ENCODE results near the gene TIMP1.
"Not testable (repeated sequence)": the region's sequence is repeated elsewhere in the genome, so short reads cannot be mapped to it uniquely, and the experiment has no call there.

TIMP1 gene

GRCh38 chrX:47574076-47574546 is 8.1 kb upstream of the TIMP1 start:
- no peak for DNase-seq

DNA sequence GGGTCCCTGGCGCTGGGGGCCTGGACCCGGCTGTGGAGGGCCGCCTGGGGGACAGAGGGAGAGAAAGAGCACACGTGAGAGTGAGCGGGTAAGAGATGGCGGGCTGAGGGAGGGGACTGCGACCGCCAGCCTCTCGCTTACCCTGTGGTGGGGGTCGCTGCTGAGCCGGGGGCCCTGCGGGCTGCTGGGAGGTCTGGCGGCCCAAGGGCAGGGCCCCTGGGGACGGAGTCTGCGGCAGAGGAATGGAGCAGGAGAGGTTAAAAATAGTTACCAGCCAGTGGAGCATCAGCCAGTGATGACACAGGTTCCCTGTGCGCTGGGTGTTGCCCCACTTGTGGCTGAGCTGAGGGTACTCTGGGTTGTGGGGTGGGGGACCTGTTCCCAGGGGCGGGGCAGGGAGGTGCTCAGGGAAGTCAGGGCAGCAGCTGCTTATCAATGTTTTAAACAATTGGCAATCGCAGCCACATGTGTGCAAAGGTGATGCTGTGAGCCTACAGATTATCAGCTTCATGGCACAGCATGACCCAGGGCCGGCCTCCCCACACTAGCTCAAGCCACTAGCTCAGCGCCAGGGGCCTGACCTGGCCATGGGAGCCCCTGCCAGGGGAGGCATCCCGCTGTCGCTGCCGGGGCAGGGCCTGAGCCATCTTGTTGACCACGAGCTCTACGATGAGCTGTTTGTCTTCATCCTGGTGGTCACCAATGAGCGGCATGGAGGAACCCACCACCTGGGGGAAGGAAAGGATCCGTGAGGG is 7.5 kb upstream of the TIMP1 start:
- DNase-seq: no peak

DNA sequence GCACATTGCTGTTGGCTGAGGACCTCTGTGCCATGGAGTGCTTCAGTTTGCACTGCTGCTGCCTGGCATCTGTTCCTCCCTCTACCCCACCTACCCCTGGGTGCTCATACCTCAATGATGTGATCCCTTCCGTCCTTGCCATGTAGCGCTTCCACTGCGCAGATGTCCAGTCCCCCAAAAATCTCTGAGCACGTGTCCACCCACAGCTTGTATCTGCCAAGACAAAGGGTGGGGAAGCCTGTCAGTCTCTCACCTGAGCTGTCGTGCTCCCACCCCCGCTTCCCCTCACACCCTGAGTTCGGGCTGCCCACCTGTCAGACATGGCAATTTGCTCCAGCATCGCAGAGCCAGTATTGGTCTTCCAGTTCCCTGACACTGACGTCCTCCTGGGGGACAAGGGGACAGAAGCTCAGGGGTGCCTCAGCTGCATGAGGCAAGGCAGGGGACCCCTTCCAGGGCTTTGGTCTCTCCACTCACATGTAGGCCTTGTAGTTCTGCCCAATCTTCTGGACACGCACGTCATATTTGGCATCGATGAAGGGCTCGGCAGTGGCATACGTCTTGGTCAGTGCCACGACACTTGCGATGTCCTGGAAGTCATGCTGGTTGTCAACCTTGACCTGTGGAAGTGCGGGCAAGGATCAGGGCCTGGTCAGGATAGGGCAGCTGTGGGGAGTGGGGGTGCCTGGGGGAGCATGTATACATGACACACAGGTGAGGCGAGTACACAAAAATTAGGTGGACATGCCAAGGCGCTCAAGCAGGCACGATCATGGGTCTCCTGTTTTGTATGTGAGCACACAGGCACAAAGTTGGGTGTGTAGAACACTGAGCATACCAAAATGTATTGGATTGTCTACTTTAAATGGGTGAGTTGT is 6.0 kb upstream of the TIMP1 start:
- DNase-seq: no peak

- no peak for DNase-seq
Observed at GRCh38 chrX:47577424-47577823, 4.8 kb upstream of the TIMP1 start.

DNA sequence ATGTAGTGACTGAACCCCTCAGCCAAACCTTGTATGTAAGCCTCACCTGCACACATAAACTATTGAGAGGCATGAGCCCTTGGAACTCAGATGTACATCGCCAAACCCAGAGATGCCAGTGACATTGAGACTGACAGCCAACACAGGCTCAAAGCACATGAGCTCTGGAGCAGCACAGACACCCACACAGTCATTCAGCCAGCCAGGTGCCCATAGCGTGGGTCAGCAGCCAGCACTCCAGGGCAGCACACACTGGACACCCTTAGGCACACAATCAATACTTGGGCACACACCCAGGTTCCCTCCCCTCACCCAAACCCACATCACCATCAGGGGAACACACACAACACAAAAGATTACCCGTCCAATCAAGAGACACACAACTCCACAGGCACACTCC is 4.3 kb upstream of the TIMP1 start:
- no peak for DNase-seq

DNA sequence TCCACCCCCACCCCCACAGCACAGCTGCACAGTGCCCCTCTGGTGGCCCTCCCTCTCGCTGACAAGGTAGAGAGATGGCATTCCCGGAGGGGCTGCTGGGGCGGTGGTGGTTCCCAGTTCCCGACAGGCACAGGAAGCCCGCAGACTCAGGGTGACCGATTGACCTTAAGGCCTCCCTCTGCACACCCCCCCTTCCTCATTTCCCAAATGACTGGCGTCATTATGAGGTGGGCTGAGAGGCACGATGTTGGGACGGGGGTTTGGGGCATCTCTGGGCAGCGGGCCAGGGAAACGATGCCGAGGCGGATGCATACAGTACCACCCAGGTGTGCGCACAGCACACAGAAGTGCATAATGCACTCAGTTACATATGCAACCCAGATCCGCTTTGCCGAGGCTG is 3.5 kb upstream of the TIMP1 start:
- no peak for DNase-seq

- DNase-seq: no peak
Observed at GRCh38 chrX:47579537-47579936, 2.7 kb upstream of the TIMP1 start.

GRCh38 chrX:47583240-47583861 is 1.1 kb downstream of the TIMP1 start:
- DNase-seq: no peak

- no peak for DNase-seq
Observed at GRCh38 chrX:47584714-47585113, 2.5 kb downstream of the TIMP1 start.

GRCh38 chrX:47585273-47585672 is 3.0 kb downstream of the TIMP1 start:
- DNase-seq: no peak

GRCh38 chrX:47586043-47586787 is 4.0 kb downstream of the TIMP1 start:
- DNase-seq: no peak

- DNase-seq: no peak
Observed at GRCh38 chrX:47587091-47587891, 5.1 kb downstream of the TIMP1 start.

DNA sequence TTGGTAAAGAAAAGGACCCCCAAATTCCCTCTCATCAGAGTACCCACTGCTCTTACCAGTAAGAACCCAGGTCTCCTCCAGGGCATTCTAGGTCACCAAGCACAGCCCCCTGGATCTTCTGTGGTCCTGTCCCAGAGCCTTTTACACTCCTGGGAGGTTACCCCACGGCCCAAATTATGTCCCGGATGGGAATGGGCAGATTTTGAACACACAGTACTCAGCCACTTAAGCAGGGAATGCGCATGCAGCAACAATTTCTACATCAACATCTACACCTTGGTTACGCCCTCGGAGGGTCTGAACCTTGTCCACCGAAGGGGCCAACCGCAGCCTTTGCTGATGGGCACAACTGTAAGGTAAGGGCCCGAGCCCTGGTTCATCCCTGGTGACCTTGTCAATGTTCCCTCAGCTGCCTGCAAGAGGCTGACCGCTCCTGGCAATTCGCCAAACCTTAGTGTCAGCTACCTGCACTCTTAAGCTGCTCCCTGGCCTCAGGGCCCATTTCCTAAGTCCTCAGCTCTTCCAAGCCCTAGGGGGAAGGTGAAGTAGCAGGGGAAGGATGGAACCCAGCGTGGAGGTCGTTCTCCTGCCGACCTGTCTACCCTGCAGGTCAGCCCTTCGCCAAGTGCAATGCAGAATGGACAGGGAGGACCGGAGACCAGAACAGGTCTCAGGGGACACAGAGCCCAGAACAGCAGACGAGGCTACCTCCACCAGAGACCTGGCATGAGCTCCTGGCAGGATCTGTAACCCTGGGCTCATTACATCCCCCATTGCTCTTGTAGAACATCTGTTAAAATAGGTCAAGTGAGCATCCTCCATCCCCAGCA is 5.9 kb downstream of the TIMP1 start:
- DNase-seq: no peak

DNA sequence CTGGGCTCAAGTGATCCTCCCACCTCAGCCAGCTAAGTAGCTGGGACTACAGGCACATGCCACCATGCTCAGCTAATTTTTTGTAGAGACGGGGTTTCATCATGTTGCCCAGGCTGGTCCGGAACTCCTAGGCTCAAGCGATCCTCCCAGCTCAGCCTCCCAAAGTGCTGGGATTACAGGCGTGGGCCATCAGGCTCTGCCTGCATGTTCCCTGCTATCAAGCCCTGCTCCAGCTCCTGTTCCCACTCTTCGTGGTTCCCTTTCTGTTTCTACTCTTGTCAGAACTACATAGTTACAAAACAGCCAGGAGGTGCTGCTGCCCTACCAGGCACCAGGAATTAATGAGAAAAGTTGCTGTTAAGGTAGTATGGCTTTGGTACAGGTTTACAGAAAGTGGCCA is 8.7 kb downstream of the TIMP1 start:
- DNase-seq: no peak

GRCh38 chrX:47593522-47593921 is 11.3 kb downstream of the TIMP1 start:
- DNase-seq: no peak

DNA sequence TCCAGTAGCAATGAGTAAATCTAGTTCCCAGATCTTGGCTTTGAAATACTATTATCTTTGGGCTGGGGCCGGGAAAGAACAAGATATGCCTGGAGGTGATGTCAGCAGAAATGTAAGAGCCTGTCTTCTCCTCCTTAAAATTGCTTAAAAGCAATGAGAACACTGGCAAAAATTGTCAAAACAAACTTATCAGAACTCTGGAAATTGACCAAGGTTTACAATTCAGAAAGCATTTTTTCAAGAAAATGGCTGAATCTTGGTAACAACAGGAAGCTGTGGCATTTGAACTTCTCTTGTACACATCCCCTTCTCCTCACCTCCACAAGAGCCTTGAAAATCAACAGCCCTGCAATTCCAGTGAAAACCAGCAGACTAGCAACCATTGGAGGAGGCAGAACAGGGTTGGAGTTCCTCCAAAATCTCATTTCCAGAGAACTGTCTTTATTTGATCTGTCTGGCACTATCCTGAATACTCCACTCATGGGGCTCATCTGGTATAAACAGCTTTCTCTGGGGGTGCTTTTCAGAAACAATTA is 13.5 kb downstream of the TIMP1 start:
- DNase-seq: no peak

DNA sequence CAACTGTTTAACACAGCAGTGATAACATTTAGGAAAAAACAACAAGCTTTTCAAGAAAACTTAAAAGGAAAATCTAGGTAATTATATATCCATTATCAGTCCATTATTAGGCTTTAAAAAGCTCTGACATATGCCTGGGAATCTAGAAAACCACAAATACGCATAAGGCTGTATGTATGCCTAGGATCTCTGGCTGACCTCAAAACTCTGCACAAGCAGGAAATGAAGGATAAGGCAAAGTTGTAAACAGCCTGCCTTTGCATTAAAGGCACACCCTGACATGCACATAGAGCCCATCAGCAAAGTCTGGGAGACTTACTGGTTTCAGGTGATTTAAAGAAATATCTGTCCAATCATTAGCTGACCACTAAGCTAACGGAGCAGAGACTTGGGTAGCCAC is 14.0 kb downstream of the TIMP1 start:
- DNase-seq: no peak

- no peak for DNase-seq
Observed at GRCh38 chrX:47597222-47597621, 15.0 kb downstream of the TIMP1 start.

- not testable (repeated sequence) for DNase-seq
Observed at GRCh38 chrX:47603125-47603524, 20.9 kb downstream of the TIMP1 start.

DNA sequence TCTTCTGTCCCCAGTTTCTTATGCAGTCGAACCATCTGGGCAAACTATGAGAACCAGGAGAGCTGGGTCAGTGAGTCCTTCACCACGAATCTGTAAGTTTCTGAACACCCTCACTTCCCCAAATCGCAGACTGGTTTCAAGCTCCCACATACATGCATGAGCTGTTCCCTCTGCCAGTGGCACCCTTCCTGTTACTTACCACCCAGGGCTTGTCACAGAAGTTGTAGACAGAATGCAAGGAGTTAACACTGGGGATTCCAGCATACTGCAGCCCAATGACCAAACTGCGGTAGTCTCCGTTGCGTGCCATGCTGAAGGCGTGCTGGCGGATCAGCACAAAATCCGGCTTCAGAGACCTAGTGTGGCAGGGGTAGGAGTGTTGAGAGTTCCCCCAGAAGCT is 22.8 kb downstream of the TIMP1 start:
- DNase-seq: no peak

GRCh38 chrX:47607091-47607490 is 24.9 kb downstream of the TIMP1 start:
- DNase-seq: no peak
